PC-3 (cell line): ENCODE data around the gene DGKE. TPM values are rescaled to one million over a fixed set of nuclear protein-coding genes. Genes with fewer than 3 reads are reported as not detected.

ENCODE experiments used
- ATAC-seq: fragments of 200-7000 bp; cut with Tn5 transposase; 2 replicates; pipeline ENCODE4 v1.9.1; 2020; ENCODE audit warnings: mild to moderate bottlenecking, moderate library complexity
- BruUV-seq: library from RNA; stranded (reverse); fragments of 400-500 nt; replicated peaks from 2 replicates; lab custom pipeline; 2021; lab: Mats Ljungman, UMichigan
- CTCF ChIA-PET: fragments of 300-600 bp; sonication (Branson Sonifier 250); formaldehyde crosslinking; loops from one replicate; lab custom pipeline; 2022; ENCODE audit warnings: antibody characterized with exemption; lab: Charles Lee
- POLR2A ChIA-PET: fragments of 300-600 bp; sonication (Branson Sonifier 250); formaldehyde crosslinking; loops from one replicate; lab custom pipeline; 2022; ENCODE audit warnings: antibody characterized with exemption; ENCODE audit not compliant: unreplicated experiment; lab: Charles Lee
- DNase-seq: peaks from one replicate; pipeline ENCODE4 v3.0.0-alpha.2; 2015
- H2AFZ ChIP-seq: fragments of 300-600 bp; sonication (generic); 2 replicates; pipeline ENCODE4 v1.6.0; 2016; ENCODE audit warnings: antibody characterized with exemption, low read length
- H3F3A ChIP-seq: fragments of 300-600 bp; sonication (generic); one replicate; pipeline ENCODE4 v1.6.0; 2017; ENCODE audit warnings: antibody characterized with exemption, low read length, control low read depth, mild to moderate bottlenecking; ENCODE audit not compliant: unreplicated experiment
- H3K27ac ChIP-seq: fragments of 300-600 bp; sonication (generic); 2 replicates; pipeline ENCODE4 v1.5.1; 2016; ENCODE audit warnings: mild to moderate bottlenecking, low read length
- H3K27me3 ChIP-seq: fragments of 300-600 bp; sonication (generic); 2 replicates; pipeline ENCODE4 v1.6.1; 2016; ENCODE audit warnings: low read length, mixed read lengths
- H3K36me3 ChIP-seq: fragments of 300-600 bp; sonication (generic); 2 replicates; pipeline ENCODE4 v1.6.1; 2016; ENCODE audit warnings: low read depth, mixed run types, low read length, mixed read lengths
- H3K4me1 ChIP-seq: fragments of 300-600 bp; sonication (generic); 2 replicates; pipeline ENCODE4 v1.5.1; 2016; ENCODE audit warnings: low read length; ENCODE audit not compliant: insufficient read depth
- H3K4me2 ChIP-seq: fragments of 300-600 bp; sonication (generic); 2 replicates; pipeline ENCODE4 v1.6.0; 2016; ENCODE audit warnings: low read length
- H3K4me3 ChIP-seq: fragments of 300-600 bp; sonication (generic); 2 replicates; pipeline ENCODE4 v1.5.1; 2016; ENCODE audit warnings: mild to moderate bottlenecking, low read length, mixed read lengths
- H3K79me2 ChIP-seq: fragments of 300-600 bp; sonication (generic); 2 replicates; pipeline ENCODE4 v1.6.1; 2017; ENCODE audit warnings: low read length, mixed read lengths
- H3K9ac ChIP-seq: fragments of 300-600 bp; sonication (generic); 2 replicates; pipeline ENCODE4 v1.6.0; 2016; ENCODE audit warnings: mild to moderate bottlenecking, low read length
- H3K9me2 ChIP-seq: fragments of 300-600 bp; sonication (generic); replicated peaks from 2 replicates; pipeline ENCODE4 v1.6.1; 2016; ENCODE audit warnings: mixed run types, low read length, mixed read lengths
- H3K9me3 ChIP-seq: fragments of 300-600 bp; sonication (generic); 2 replicates; pipeline ENCODE4 v1.6.1; 2016; ENCODE audit warnings: low read length, mixed read lengths
- H4K20me1 ChIP-seq: fragments of 300-600 bp; sonication (generic); 2 replicates; pipeline ENCODE4 v1.6.1; 2016; ENCODE audit warnings: low read length, mixed read lengths
- CTCF ChIP-seq: fragments of 300-600 bp; sonication (generic); conservative IDR thresholded peaks from 2 replicates; pipeline ENCODE4 v1.5.1; 2017; ENCODE audit warnings: antibody characterized with exemption, low read depth, mild to moderate bottlenecking, low read length
- EZH2 ChIP-seq: fragments of 300-600 bp; sonication (generic); IDR thresholded peaks from one replicate; pipeline ENCODE4 v1.6.1; 2017; ENCODE audit warnings: antibody characterized with exemption, mild to moderate bottlenecking, low read length; ENCODE audit not compliant: unreplicated experiment
- EZH2phosphoT487 ChIP-seq: fragments of 300-600 bp; sonication (generic); IDR thresholded peaks from 2 replicates; pipeline ENCODE4 v1.6.1; 2018; ENCODE audit warnings: mild to moderate bottlenecking, antibody characterized with exemption, low read length, borderline replicate concordance
- intact Hi-C: fragments of 100-400 bp; cut with micrococcal nuclease; formaldehyde crosslinking; loops from 2 replicates; pipeline ENCODE4 v1.9.0; 2023
- total RNA-seq: library from RNA; depleted of rRNA; stranded (reverse); fragments of >200 nt; gene quantifications from 2 replicates; pipeline ENCODE4 v1.2.3, GENCODE V29; 2014

DGKE gene
- total RNA-seq, 1 experiment from 2014 or later: 8.4 TPM

DNA sequence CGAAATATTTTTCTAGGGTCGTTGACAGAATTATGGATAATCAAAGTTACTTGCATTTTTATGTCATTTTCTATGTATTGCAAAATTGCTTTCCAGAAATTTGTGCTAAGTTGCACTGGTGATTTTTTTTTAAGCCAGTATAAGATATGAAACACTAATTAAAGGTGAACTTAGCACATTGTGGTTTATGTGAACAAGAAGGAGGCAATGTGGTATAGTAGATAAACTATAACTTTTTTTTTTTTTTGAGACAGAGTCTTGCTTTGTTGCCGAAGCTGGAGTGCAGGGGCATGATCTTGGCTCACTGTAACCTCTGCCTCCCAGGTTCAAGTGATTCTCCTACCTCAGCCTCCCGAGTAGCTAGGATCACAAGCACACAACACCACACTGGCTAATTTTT lies 13.2 kb downstream of the DGKE start:
- no peaks in the 10 kb centered on the region for H3K27me3 ChIP-seq
- DNase-seq: no peak
- H4K20me1 ChIP-seq: no peaks in the 10 kb centered on the region
- no peaks in the 10 kb centered on the region for H3K79me2 ChIP-seq
- no peaks in the 10 kb centered on the region for H3K9me2 ChIP-seq
- no peaks in the 10 kb centered on the region for H3F3A ChIP-seq
- intact Hi-C loops: no loop called here
- TF ChIP-seq EZH2phosphoT487 (no peak), EZH2 (no peak), CTCF (no peak)
- ChIA-PET CTCF (no interaction called here), POLR2A (no interaction called here)
- no peak overlapping the region for H3K9ac ChIP-seq
- H3K27ac ChIP-seq: no peak overlapping the region
- H3K4me3 ChIP-seq: no peak overlapping the region
- no TSS peak for BruUV-seq
- no peaks in the 10 kb centered on the region for H3K9me3 ChIP-seq
- H3K4me2 ChIP-seq: no peak overlapping the region
- H3K36me3 ChIP-seq: peaks cover 26% of the 10 kb centered on the region
- H3K4me1 ChIP-seq: no peaks in the 10 kb centered on the region
- no peak overlapping the region for H2AFZ ChIP-seq
- no peak for ATAC-seq

- Histone ChIP-seq H3K79me2 (no peaks in the 10 kb centered on the region), H3K4me1 (no peaks in the 10 kb centered on the region), H3K4me3 (no peak overlapping the region), H2AFZ (no peak overlapping the region), H3F3A (no peaks in the 10 kb centered on the region), H4K20me1 (no peaks in the 10 kb centered on the region), H3K27me3 (no peaks in the 10 kb centered on the region), H3K4me2 (no peak overlapping the region), H3K9me3 (no peaks in the 10 kb centered on the region), H3K9ac (no peak overlapping the region), H3K36me3 (peaks cover 24% of the 10 kb centered on the region; the same call in 1 of the 2 replicates), H3K27ac (no peak overlapping the region), H3K9me2 (no peaks in the 10 kb centered on the region)
- no peak for DNase-seq
- TF ChIP-seq EZH2 (no peak), EZH2phosphoT487 (no peak), CTCF (no peak)
- ChIA-PET POLR2A (no interaction called here), CTCF (no interaction called here)
- intact Hi-C loops: no loop called here
- ATAC-seq: no peak
- BruUV-seq: no TSS peak
Observed at GRCh38 chr17:56849131-56849530, 15.2 kb downstream of the DGKE start.

GRCh38 chr17:56850591-56850990 lies 16.6 kb downstream of the DGKE start:
- H3K9me2 ChIP-seq: no peaks in the 10 kb centered on the region
- no peaks in the 10 kb centered on the region for H4K20me1 ChIP-seq
- H3K9me3 ChIP-seq: no peaks in the 10 kb centered on the region
- H3K27ac ChIP-seq: no peak overlapping the region
- no peak overlapping the region for H3K4me3 ChIP-seq
- no peak overlapping the region for H2AFZ ChIP-seq
- ChIA-PET POLR2A (no interaction called here), CTCF (no interaction called here)
- H3F3A ChIP-seq: no peaks in the 10 kb centered on the region
- no peaks in the 10 kb centered on the region for H3K79me2 ChIP-seq
- peaks cover 24% of the 10 kb centered on the region; the same call in 1 of the 2 replicates for H3K36me3 ChIP-seq
- TF ChIP-seq CTCF: no peak
- TF ChIP-seq EZH2: no peak
- H3K4me1 ChIP-seq: no peaks in the 10 kb centered on the region
- intact Hi-C loops: no loop called here
- no peaks in the 10 kb centered on the region for H3K27me3 ChIP-seq
- no peak overlapping the region for H3K9ac ChIP-seq
- no peak overlapping the region for H3K4me2 ChIP-seq
- no peak for ATAC-seq
- no TSS peak for BruUV-seq
- no peak for DNase-seq
